ENCODE measurements around the gene RABEP2. TPM values are rescaled to one million over a fixed set of nuclear protein-coding genes. Genes with fewer than 3 reads are reported as not detected.
A peak's percentile ranks its signal among the peaks of the same experiment; 100 is the strongest.

Gene RABEP2
- total RNA-seq, 2 experiments from 2014 or later: 84.8 to 87.2 TPM

DNA sequence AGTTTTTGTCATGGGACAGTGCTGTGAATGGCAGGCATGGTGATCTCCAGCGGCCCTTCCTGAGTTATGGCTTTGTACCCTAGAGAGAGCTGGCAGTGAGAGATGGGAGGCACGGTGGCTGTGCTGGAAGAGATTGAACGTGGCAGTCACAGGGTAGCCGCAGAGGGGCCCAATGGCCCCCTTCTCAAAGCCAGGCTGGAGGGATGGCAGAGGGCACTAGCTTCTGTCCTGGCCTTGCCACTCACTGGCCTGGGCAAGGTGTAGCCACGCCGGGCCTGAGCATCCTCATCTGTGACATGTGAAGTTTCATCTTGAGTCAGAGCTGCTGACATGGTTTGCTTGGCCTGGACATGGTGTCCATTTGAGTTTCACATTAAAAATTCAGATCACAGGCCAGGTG, 50.6 kb downstream of the RABEP2 start:
- no peak for DNase-seq (ENCODE audit: low spot score)
- no peak overlapping the region for H3K4me3 ChIP-seq (ENCODE audit: low read depth, low read length, poor library complexity, severe bottlenecking)
- no peak for TF ChIP-seq EZH2phosphoT487 (IDR thresholded peaks at IDR 0.05; ENCODE audit: borderline replicate concordance, low read depth, low read length)
- TF ChIP-seq, protein P1, sequence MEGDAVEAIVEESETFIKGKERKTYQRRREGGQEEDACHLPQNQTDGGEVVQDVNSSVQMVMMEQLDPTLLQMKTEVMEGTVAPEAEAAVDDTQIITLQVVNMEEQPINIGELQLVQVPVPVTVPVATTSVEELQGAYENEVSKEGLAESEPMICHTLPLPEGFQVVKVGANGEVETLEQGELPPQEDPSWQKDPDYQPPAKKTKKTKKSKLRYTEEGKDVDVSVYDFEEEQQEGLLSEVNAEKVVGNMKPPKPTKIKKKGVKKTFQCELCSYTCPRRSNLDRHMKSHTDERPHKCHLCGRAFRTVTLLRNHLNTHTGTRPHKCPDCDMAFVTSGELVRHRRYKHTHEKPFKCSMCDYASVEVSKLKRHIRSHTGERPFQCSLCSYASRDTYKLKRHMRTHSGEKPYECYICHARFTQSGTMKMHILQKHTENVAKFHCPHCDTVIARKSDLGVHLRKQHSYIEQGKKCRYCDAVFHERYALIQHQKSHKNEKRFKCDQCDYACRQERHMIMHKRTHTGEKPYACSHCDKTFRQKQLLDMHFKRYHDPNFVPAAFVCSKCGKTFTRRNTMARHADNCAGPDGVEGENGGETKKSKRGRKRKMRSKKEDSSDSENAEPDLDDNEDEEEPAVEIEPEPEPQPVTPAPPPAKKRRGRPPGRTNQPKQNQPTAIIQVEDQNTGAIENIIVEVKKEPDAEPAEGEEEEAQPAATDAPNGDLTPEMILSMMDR (conservative IDR thresholded peaks at IDR 0.05; ENCODE audit: low read length): no peak
- H3K36me3 ChIP-seq (ENCODE audit: insufficient read depth, low read length): peaks cover 48% of the 10 kb centered on the region
- H3K4me2 ChIP-seq (ENCODE audit: low read length): no peak overlapping the region
- ChIA-PET CTCF (ENCODE audit: unreplicated experiment) (interaction anchor here (0.8 kb wide), 1 partner anchor 71 kb away, joined by 3 read pairs; no protein-coding TSS in a partner anchor), POLR2A (no interaction called here)
- peaks cover 6% of the 10 kb centered on the region; the same call in 1 of the 2 replicates for H3K79me2 ChIP-seq (ENCODE audit: insufficient read depth, low read depth, low read length)
- H4K20me1 ChIP-seq (ENCODE audit: insufficient read depth, low read length): no peaks in the 10 kb centered on the region
- no peaks in the 10 kb centered on the region for H3K9me3 ChIP-seq (ENCODE audit: low read length)
- H3K9me2 ChIP-seq (ENCODE audit: insufficient read depth, low read length): no peaks in the 10 kb centered on the region
- no peak overlapping the region for H2AFZ ChIP-seq (ENCODE audit: low read length)
- BruUV-seq (replicated peaks): no TSS peak
- H3K27ac ChIP-seq (ENCODE audit: low read depth, low read length, poor library complexity, severe bottlenecking): no peak overlapping the region
- peaks cover 18% of the 10 kb centered on the region for H3K4me1 ChIP-seq (ENCODE audit: insufficient read depth, low read length, poor library complexity, severe bottlenecking)
- intact Hi-C loops (cut with micrococcal nuclease; ENCODE audit: unreplicated experiment): loop anchor here (10.0 kb wide), 1 partner anchor 1880 kb away; no protein-coding TSS in a partner anchor

DNA sequence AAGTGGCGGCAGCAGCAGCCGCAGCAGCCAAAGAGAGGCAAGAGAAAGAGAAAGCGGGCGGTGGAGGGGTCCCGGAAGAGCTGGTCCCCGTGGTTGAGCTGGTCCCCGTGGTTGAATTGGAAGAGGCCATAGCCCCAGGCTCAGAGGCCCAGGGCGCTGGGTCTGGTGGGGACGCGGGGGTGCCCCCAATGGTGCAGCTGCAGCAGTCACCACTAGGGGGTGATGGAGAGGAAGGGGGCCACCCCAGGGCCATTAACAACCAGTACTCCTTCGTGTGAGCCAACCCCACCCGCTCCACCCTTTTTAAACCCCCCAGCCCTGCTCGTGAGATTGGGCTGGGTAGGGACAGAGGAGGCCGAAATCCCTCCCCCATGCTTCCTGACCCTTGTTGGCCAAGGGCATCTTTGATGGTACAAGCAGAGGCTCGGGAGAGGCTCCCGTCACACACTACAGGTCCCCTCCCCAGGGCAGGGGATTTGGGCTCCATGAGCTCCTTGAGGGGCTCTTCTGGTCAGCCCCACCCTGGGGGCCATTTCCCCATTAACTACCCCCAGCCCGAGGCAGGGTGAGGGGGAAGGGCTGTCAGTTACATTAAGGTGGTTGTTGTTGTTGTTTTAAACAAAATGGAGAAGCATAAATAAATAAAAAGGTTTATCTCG, 51.4 kb downstream of the RABEP2 start:
- intact Hi-C loops (cut with micrococcal nuclease; ENCODE audit: unreplicated experiment): loop anchor here (10.0 kb wide), 1 partner anchor 1881 kb away; no protein-coding TSS in a partner anchor

More for the DNA sequence above, 51.4 kb downstream of the RABEP2 start:
- Histone ChIP-seq H2AFZ (ENCODE audit: low read length) (no peak overlapping the region), H3K9me3 (ENCODE audit: low read length) (no peaks in the 10 kb centered on the region), H3K4me1 (ENCODE audit: insufficient read depth, low read length, poor library complexity, severe bottlenecking) (peaks cover 16% of the 10 kb centered on the region), H3K27ac (ENCODE audit: low read depth, low read length, poor library complexity, severe bottlenecking) (no peak overlapping the region), H3K36me3 (ENCODE audit: insufficient read depth, low read length) (peaks cover 55% of the 10 kb centered on the region), H3K4me3 (ENCODE audit: low read depth, low read length, poor library complexity, severe bottlenecking) (no peak overlapping the region), H3K4me2 (ENCODE audit: low read length) (no peak overlapping the region), H3K9me2 (ENCODE audit: insufficient read depth, low read length) (no peaks in the 10 kb centered on the region), H4K20me1 (ENCODE audit: insufficient read depth, low read length) (no peaks in the 10 kb centered on the region), H3K79me2 (ENCODE audit: insufficient read depth, low read depth, low read length) (peaks cover under 1% of the 10 kb centered on the region; the same call in 1 of the 2 replicates)
- TF ChIP-seq EZH2phosphoT487 (IDR thresholded peaks at IDR 0.05; ENCODE audit: borderline replicate concordance, low read depth, low read length): no peak
- TF ChIP-seq, protein P1 (conservative IDR thresholded peaks at IDR 0.05; ENCODE audit: low read length): peak; percentile 79
- ChIA-PET POLR2A (no interaction called here), CTCF (ENCODE audit: unreplicated experiment) (interaction anchor here (0.8 kb wide), 1 partner anchor 72 kb away, joined by 3 read pairs; no protein-coding TSS in a partner anchor)
- peak; percentile 50 for DNase-seq (ENCODE audit: low spot score)
- TSS peak; percentile 87 for BruUV-seq (replicated peaks)

Measured in OCI-LY7 (cell line).